HG03575 (cell line): ENCODE measurements around the gene GOPC.
"Not testable (repeated sequence)": the region's sequence is repeated elsewhere in the genome, so short reads cannot be mapped to it uniquely, and the experiment has no call there.

ENCODE experiments used
- ATAC-seq: cut with Tn5 transposase; IDR thresholded peaks from one replicate; pipeline ENCODE4 v1.9.1; 2021; ENCODE audit not compliant: unreplicated experiment, insufficient number of reproducible peaks, low FRiP score; ENCODE audit errors: extremely low read depth

GOPC gene

DNA sequence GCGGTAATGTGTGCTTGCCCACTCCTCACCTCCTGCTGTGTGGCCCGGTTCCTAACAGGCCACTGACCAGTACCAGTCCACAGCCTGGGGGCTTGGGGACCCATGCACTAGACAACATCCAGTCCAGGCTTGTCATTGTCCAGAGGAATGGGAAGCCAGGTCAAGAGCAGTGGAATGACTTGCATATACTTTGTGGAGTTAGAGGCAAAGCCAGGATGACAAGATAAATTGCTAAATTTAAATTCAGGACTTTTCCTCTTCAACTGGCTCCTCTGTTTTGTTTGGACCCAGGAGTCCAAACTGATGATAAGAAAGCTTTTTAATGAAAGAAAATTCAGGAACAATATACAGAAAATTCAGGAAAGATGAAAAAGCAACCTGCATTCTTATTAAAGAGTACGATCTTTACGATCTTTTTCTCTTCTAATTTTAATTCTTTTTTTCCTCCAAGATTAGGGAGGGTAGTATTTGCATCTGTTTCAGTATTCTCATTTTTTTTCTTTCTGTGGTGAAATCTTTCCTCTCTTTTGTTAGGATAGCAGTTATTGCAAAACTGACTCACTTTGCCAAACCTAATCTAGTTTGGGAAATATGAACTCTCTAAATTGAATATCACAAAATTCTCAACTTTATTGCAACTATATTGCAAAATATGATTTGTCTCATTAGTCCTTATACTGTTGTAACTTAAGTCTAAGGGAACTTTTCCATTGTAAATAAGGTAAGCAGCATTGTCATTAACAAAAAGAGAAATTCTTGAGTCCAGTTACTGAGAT lies 71.7 kb downstream of the GOPC start:
- no peak for ATAC-seq

GRCh38 chr6:117525607-117526006 lies 76.7 kb downstream of the GOPC start:
- no peak for ATAC-seq

DNA sequence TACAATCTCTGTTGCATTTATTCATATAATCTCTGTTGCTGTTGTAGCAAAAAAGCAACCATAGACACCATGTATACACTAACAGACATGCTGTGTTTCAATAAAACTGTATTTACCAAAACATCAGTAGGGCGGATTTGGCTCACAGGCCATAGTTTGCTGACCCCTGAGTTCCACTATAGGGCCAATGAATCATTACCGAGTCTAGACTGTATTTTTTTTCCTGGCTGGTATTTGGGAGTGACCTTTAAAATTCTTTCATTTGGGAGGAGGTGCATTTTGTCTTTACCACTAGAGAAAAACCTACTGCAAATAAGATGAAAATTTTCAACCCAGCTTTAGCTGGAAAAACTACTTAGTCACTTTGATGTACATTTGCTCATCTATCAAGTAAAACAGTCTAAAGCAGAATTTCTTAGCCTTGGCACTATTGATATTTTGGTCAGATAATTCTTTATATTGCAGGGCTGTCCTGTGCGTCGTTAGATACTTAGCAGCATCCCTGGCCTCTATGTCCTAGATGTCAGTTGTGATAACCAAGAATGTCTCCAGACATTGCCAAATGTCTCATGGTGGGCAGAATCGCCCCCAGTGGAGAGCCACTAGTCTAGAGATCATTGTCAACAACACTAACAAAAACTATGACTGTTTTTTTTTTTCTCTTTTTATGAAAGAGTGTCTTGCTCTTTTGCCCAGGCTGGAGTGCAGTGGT lies 80.4 kb downstream of the GOPC start:
- ATAC-seq, result no peak

- ATAC-seq, result no peak
Measured at GRCh38 chr6:117520603-117521395, 81.5 kb downstream of the GOPC start.

DNA sequence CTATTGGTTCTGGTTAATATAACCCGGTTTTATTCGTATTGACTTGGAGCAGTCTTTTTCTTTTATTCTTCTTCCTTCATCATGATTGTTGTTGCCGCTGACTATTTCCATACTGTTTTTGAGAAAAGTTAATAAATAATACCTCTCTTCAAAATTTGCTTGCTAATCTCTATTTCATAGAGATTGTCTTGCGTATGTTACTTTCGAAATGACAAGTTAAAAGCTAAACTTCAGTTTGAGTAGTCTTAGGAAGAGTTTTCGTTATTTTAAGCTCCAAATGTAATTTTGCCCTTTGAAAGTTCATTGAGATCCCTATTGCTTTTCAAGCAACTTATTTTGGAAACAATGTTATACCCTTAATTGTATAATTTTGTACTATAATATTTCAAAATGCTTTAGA lies 83.4 kb downstream of the GOPC start:
- no peak for ATAC-seq

DNA sequence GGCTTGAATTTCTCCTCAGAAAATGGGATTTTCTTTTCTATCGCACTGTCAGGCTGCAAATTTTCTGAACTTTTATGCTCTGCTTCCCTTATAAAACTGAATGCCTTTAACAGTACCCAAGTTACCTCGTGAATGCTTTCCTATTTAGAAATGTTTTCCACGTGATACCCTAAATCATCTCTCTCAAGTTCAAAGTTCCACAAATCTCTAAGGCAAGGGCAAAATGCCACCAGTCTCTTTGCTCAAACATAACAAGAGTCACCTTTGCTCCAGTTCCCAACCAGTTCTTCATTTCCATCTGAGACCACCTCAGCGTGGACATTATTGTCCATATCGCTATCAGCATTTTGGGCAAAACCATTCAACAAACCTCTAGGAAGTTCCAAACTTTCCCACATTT lies 84.3 kb downstream of the GOPC start:
- not testable (repeated sequence) for ATAC-seq

DNA sequence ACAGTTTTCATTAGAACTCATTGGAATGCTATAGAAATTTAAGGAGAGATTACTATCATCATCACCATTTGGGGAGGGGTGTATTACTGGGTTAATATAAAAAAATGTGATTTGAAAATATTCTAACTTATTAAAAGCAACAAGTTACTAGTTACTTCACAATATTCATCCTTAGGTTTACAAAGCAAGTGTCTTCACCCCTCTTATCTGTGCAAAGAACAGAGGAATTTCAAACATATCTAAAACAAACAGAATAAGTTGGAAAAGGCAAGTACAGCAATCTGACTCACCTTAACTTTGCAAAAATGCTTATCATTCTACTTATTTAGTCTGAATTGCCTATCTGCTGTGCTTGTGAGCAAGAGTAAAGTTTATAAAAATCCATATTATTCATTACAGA lies 87.0 kb downstream of the GOPC start:
- no peak for ATAC-seq

DNA sequence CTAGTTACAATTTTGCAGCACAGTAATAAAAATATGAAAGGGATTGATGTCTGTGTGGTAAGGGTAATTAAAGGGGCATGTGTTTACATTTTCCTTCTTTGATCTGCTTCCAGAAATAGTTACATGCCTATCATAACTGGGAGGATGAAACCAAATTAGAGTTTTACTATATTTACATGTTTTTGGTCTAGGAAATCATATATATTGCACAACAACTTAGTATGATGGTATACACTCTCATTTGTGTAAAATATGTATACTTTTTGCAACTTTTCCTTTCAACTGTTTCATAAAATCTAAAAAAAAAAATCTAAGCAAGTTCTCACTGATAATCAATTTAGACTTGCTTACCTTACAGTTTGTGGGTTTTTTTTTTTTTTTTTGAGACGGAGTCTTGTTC lies 87.7 kb downstream of the GOPC start:
- ATAC-seq, result no peak

GRCh38 chr6:117513778-117514365 lies 88.4 kb downstream of the GOPC start:
- ATAC-seq, result no peak

- ATAC-seq, result no peak
Measured at GRCh38 chr6:117512987-117513573, 89.2 kb downstream of the GOPC start.

GRCh38 chr6:117512056-117512828 lies 90.1 kb downstream of the GOPC start:
- no peak for ATAC-seq
